Measurements from ENCODE around the gene C11orf54. TPM values are rescaled to one million over a fixed set of nuclear protein-coding genes. Genes with fewer than 3 reads are reported as not detected.

Gene C11orf54
- total and polyA plus RNA-seq, 10 of the 15 experiments (the other 5 are each of a cell fraction or from before 2014, with no cell fraction given), result 15.1 to 32.3 (median 26.8) TPM

DNA sequence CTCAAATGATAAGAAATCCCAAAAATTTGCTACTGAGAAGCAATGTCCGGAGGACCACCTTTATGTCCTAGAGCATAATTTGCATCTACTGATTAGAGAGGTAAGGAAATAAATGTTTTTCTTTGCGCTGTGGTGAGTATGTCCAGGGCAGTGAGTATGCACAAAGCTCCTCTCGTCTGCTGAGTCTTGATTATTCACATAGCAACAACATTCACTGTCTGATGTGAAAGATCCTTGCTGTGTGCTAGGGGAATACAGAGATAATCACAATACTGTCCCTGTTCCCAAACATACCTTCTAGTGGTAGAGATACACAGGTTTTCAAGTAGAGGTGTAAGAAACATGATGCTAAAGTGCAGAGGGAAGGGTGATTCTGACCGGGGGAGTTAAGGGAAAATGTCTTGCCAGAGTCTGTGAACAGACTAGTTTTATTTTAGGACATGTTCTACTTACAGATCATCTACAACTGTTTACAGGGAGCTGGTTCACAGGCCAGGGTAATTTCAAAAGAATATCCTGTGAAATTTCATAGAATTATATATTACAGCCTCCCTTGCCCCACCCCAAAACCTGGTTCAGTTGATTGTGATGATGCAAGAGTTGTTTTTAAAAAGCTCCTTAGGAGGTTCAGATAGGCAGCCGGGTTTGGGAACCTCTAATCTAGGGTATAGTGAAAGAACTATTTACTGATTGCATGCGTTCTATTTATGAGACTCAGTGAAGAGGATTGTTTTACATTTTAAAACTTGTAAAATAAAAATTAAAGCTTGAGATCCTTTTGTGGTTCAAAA, 55.2 kb downstream of the C11orf54 start:
- intact Hi-C loops (cut with micrococcal nuclease; ENCODE audit: unreplicated experiment), result loop anchor here (10.0 kb wide), 1 partner anchor 562 kb away; no protein-coding TSS in a partner anchor
- Histone ChIP-seq H3K4me3 (no peak overlapping the region), H3K27ac (ENCODE audit: control insufficient read depth, insufficient read depth) (no peak overlapping the region), H3K27me3 (replicated peaks in 1 of 2; ENCODE audit: control insufficient read depth in 2 of 2, insufficient read depth in 2 of 2, low read length in 1 of 2) (no peaks in the 10 kb centered on the region), H4K20me1 (ENCODE audit: control insufficient read depth, insufficient read depth) (no peaks in the 10 kb centered on the region), H2AFZ (ENCODE audit: control insufficient read depth, low read depth, low read length) (no peak overlapping the region), H3K4me2 (ENCODE audit: control insufficient read depth, insufficient read depth) (no peak overlapping the region), H3K79me2 (ENCODE audit: control insufficient read depth, insufficient read depth, low read length) (no peaks in the 10 kb centered on the region), H3K9me3 (replicated peaks; ENCODE audit: control insufficient read depth, insufficient read depth, low read length) (no peaks in the 10 kb centered on the region), H3K4me1 (ENCODE audit: control insufficient read depth, insufficient read depth, low read length) (no peaks in the 10 kb centered on the region), H3K9ac (ENCODE audit: control insufficient read depth, insufficient read depth, low read length) (no peak overlapping the region), H3K36me3 (ENCODE audit: control insufficient read depth in 2 of 2, insufficient read depth in 2 of 2, low read length in 1 of 2) (peaks cover 8 to 47% of the 10 kb centered on the region in 2 experiments)
- ChIA-PET SMC1A (ENCODE audit: uncharacterized antibody, unreplicated experiment) (interaction anchor here (0.7 to 1.3 kb wide), 3 partner anchors 9 to 145 kb away, joined by 3 to 4 read pairs (median 3); no protein-coding TSS in a partner anchor), RAD21 (ENCODE audit: unreplicated experiment) (interaction anchor here (0.8 kb wide), 1 partner anchor 129 kb away, joined by 3 read pairs; no protein-coding TSS in a partner anchor), CTCF (interaction anchor here (1.2 kb wide), 1 partner anchor 144 kb away, joined by 3 read pairs; no protein-coding TSS in a partner anchor), POLR2A (no interaction called here)
- no peak for TF ChIP-seq BCL11A (IDR thresholded peaks at IDR 0.05; ENCODE audit: low read depth, low read length)
- ATAC-seq, result no peak; the same call in 2 of the 3 replicates
- no peak for FAIRE-seq
- BruUV-seq (replicated peaks), result no TSS peak
- in situ Hi-C loops (cut with MboI), result no loop called here
- 88% methylated on average over 6 of the region's 6 CpGs for WGBS (ENCODE audit: insufficient coverage, insufficient replicate concordance, low lambda C conversion rate, missing lambda C conversion rate)
- no peak for DNase-seq (ENCODE audit: low read depth, low spot score)

DNA sequence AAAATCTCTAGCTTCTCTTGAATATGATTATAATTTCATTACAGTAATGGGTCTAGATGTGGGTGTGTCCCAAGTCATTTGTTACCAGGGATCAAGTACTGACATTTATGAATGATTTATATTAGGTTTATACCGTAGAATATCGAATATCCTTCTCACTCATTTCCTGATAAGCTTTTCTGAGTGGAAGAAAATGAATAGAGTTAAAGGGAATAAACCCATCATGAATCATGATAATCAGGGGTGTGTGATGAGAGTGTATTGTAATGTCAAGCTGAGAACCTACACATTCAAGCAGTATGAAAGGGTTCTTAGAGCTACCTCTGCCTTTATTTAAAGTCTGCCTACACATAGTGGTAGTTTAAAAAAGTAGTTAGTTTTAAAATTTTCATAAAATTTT, 59.9 kb downstream of the C11orf54 start:
- no peaks in the 10 kb centered on the region for H3K4me1 ChIP-seq (ENCODE audit: control insufficient read depth, insufficient read depth, low read length)
- CTCF ChIA-PET, result interaction anchor here (0.6 to 1.1 kb wide), 4 partner anchors 18 to 711 kb away, joined by 3 to 4 read pairs (median 3); partner anchors contain the start of genes C11orf97 and MED17
- intact Hi-C loops (cut with micrococcal nuclease; ENCODE audit: unreplicated experiment), result no loop called here
- H4K20me1 ChIP-seq (ENCODE audit: control insufficient read depth, insufficient read depth), result no peaks in the 10 kb centered on the region
- no peak overlapping the region for H3K9ac ChIP-seq (ENCODE audit: control insufficient read depth, insufficient read depth, low read length)
- no peaks in the 10 kb centered on the region for H3K9me3 ChIP-seq (replicated peaks; ENCODE audit: control insufficient read depth, insufficient read depth, low read length)
- POLR2A ChIA-PET, result interaction anchor here (1.2 to 1.7 kb wide), 2 partner anchors 16 to 53 kb away, joined by 3 read pairs; no protein-coding TSS in a partner anchor
- in situ Hi-C loops (cut with MboI), result no loop called here
- no peaks in the 10 kb centered on the region for H3K27me3 ChIP-seq (replicated peaks in 1 of 2; ENCODE audit: control insufficient read depth in 2 of 2, insufficient read depth in 2 of 2, low read length in 1 of 2)
- RAD21 ChIA-PET (ENCODE audit: unreplicated experiment), result no interaction called here
- FAIRE-seq (no peak), ATAC-seq (no peak), DNase-seq (ENCODE audit: low read depth, low spot score) (no peak)
- H3K27ac ChIP-seq (ENCODE audit: control insufficient read depth, insufficient read depth), result no peak overlapping the region
- H3K4me2 ChIP-seq (ENCODE audit: control insufficient read depth, insufficient read depth), result no peak overlapping the region
- H2AFZ ChIP-seq (ENCODE audit: control insufficient read depth, low read depth, low read length), result no peak overlapping the region
- SMC1A ChIA-PET (ENCODE audit: uncharacterized antibody, unreplicated experiment), result interaction anchor here (1.0 to 1.8 kb wide), 5 partner anchors 9 to 17 kb away, joined by 3 to 4 read pairs (median 3); partner anchors contain the start of gene MED17
- BruUV-seq (replicated peaks), result no TSS peak
- 100% methylated on average over 2 of the region's 2 CpGs for WGBS (ENCODE audit: insufficient coverage, insufficient replicate concordance, low lambda C conversion rate, missing lambda C conversion rate)
- TF ChIP-seq ZNF217 (IDR thresholded peaks at IDR 0.05) (no peak), PML (IDR thresholded peaks at IDR 0.05; ENCODE audit: low read length) (no peak)
- H3K79me2 ChIP-seq (ENCODE audit: control insufficient read depth, insufficient read depth, low read length), result no peaks in the 10 kb centered on the region
- no peak overlapping the region for H3K4me3 ChIP-seq
- H3K36me3 ChIP-seq (ENCODE audit: control insufficient read depth in 2 of 2, insufficient read depth in 2 of 2, low read length in 1 of 2), result peaks cover 9 to 47% of the 10 kb centered on the region in 2 experiments
